Measurements from ENCODE around the gene SF3A1. TPM values are rescaled to one million over a fixed set of nuclear protein-coding genes. Genes with fewer than 3 reads are reported as not detected.

Gene SF3A1
- total RNA-seq, 1 donor from 2014 or later: 115 TPM

DNA sequence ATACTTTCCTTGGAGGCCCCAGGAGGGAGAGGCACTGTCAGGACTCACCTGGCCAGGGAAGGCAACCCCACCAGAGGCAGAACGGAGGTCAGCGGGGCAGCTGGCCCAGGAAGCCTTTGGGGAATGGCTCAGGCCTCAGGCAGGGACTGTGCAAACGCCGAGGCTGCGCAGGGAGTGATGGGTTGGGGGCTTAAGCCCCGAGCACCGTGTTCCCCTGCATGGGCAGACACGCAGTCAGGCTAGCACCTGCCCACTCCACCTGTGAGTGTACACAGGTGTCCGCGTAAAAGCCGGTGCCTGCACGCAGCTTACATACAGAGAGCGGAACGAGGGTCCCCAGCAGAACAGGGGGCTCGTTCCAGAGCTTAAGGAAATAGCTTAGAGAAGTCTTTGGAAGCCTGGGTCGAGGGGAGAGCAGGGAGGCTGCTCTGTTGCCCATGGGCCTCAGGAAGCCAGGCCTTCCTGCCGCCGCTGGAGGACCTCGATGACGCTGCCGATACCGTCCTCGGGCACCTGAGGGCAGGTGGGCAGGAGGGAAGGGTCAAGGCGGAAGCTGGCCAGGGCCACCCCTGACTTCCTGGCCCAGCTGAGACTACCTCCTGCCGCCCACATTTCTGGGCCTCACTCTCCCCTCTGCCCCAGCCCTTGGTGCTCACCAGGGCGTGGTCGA, 71.4 kb downstream of the SF3A1 start:
- no peak for DNase-seq (ENCODE audit: low spot score)
- H3K36me3 Mint-ChIP-seq (ENCODE audit: low read depth): peaks cover 10% of the 10 kb centered on the region
- no peaks in the 10 kb centered on the region for H3K27me3 Mint-ChIP-seq (ENCODE audit: low read depth)
- TF ChIP-seq, protein P1, sequence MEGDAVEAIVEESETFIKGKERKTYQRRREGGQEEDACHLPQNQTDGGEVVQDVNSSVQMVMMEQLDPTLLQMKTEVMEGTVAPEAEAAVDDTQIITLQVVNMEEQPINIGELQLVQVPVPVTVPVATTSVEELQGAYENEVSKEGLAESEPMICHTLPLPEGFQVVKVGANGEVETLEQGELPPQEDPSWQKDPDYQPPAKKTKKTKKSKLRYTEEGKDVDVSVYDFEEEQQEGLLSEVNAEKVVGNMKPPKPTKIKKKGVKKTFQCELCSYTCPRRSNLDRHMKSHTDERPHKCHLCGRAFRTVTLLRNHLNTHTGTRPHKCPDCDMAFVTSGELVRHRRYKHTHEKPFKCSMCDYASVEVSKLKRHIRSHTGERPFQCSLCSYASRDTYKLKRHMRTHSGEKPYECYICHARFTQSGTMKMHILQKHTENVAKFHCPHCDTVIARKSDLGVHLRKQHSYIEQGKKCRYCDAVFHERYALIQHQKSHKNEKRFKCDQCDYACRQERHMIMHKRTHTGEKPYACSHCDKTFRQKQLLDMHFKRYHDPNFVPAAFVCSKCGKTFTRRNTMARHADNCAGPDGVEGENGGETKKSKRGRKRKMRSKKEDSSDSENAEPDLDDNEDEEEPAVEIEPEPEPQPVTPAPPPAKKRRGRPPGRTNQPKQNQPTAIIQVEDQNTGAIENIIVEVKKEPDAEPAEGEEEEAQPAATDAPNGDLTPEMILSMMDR (IDR thresholded peaks at IDR 0.05): no peak
- H3K4me3 Mint-ChIP-seq (ENCODE audit: unreplicated experiment): no peak overlapping the region
- H3K4me1 Mint-ChIP-seq (ENCODE audit: low read depth): peaks cover 18% of the 10 kb centered on the region
- H3K27ac Mint-ChIP-seq (ENCODE audit: unreplicated experiment): no peak overlapping the region
- no peaks in the 10 kb centered on the region for H3K9me3 Mint-ChIP-seq (ENCODE audit: low read depth)

DNA sequence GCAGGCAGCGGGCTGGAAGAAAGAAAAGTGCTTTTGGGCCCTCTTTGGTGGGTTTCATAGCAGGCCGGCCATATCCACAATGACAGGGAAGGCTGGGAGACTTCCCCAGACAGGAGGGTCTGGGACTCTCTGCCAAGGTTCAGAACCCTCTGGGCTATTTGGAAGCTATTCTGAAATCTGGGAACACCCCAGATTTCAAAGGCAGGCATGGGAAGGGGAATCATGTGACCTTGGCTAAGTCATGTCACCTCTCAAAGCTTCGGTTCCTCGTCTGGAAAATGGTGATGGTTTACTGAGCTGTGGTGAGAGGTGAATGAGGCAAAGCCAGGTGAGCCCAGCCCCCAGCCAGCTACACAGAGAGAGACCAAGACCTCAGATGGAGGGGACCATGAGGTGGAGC, 72.0 kb downstream of the SF3A1 start:
- TF ChIP-seq, protein P1 (IDR thresholded peaks at IDR 0.05): no peak
- Mint-ChIP-seq H3K4me3 (ENCODE audit: unreplicated experiment) (no peak overlapping the region), H3K9me3 (ENCODE audit: low read depth) (no peaks in the 10 kb centered on the region), H3K27ac (ENCODE audit: unreplicated experiment) (no peak overlapping the region), H3K27me3 (ENCODE audit: low read depth) (no peaks in the 10 kb centered on the region), H3K4me1 (ENCODE audit: low read depth) (peaks cover 12% of the 10 kb centered on the region), H3K36me3 (ENCODE audit: low read depth) (peaks cover 10% of the 10 kb centered on the region)
- no peak for DNase-seq (ENCODE audit: low spot score)

DNA sequence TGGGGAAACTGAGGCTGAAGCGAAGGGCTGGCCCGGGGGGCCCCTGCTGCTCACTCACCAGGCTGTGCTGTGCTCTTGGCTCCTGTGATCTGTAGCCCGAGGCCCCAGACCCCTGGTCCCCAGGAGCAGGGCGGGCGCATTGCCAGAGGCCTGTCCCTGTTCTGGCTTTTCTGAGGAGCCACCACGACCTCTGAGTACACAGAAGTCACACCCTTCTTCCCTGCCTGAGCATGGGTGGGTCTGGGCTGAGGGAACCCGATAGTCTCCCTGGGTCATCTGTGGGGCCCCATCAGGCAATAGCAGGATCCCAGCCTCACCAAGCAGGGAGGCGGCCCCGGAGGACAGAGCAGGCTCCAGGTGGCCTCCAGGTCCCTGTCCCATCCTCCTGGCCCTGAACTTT, 72.5 kb downstream of the SF3A1 start:
- DNase-seq (ENCODE audit: low spot score): no peak
- peaks cover 11% of the 10 kb centered on the region for H3K4me1 Mint-ChIP-seq (ENCODE audit: low read depth)
- no peaks in the 10 kb centered on the region for H3K27me3 Mint-ChIP-seq (ENCODE audit: low read depth)
- peaks cover 10% of the 10 kb centered on the region for H3K36me3 Mint-ChIP-seq (ENCODE audit: low read depth)
- no peak overlapping the region for H3K4me3 Mint-ChIP-seq (ENCODE audit: unreplicated experiment)
- TF ChIP-seq, protein P1 (IDR thresholded peaks at IDR 0.05): no peak
- no peaks in the 10 kb centered on the region for H3K9me3 Mint-ChIP-seq (ENCODE audit: low read depth)
- H3K27ac Mint-ChIP-seq (ENCODE audit: unreplicated experiment): no peak overlapping the region

DNA sequence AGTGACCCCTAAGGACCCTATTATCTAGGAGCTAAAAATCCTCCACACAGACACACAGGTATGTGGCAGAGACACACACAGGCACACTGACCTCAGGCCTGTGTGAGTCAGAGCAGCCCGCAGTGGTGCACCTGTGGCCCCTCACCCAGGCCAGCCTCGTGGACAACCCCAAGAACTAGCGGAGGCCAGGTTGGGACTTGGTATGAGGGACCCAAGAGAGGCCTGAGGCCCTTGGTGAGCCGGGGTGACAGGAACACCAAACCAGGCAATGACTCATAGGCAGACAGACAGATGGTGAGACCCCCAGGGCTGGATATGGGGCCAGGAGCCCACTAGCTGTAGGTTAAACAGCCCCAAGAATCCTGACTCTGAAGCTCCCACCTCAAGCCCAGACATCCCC, 73.4 kb downstream of the SF3A1 start:
- Mint-ChIP-seq H3K4me1 (ENCODE audit: low read depth) (peaks cover 11% of the 10 kb centered on the region), H3K9me3 (ENCODE audit: low read depth) (no peaks in the 10 kb centered on the region), H3K27ac (ENCODE audit: unreplicated experiment) (no peak overlapping the region), H3K27me3 (ENCODE audit: low read depth) (no peaks in the 10 kb centered on the region), H3K36me3 (ENCODE audit: low read depth) (peaks cover 10% of the 10 kb centered on the region), H3K4me3 (ENCODE audit: unreplicated experiment) (no peak overlapping the region)
- no peak for DNase-seq (ENCODE audit: low spot score)
- TF ChIP-seq, protein P1 (IDR thresholded peaks at IDR 0.05): no peak

DNA sequence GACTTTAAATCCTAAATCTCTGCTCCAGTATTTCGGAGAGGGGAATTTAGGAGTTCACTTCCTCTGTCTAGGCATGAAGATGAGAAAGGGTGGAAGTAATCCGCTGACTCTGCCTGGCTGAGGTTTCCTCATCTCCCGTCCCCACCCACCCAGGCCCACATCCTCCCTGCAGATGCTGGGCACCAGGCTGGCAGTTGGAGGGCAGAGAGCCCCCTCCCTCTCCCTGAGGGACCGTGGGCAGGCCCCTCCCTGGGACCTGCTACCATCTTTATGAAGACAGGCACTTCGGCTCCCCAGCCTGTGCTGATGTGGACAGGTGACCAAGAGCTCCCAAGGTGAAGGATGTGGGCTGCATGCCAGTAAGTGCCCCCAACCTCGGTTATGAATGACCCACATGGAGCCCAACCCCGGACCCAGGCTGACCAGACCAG, 74.1 kb downstream of the SF3A1 start:
- H3K4me3 Mint-ChIP-seq (ENCODE audit: unreplicated experiment): no peak overlapping the region
- no peak for DNase-seq (ENCODE audit: low spot score)
- no peak overlapping the region for H3K27ac Mint-ChIP-seq (ENCODE audit: unreplicated experiment)
- H3K36me3 Mint-ChIP-seq (ENCODE audit: low read depth): peaks cover 10% of the 10 kb centered on the region
- H3K27me3 Mint-ChIP-seq (ENCODE audit: low read depth): no peaks in the 10 kb centered on the region
- TF ChIP-seq, protein P1 (IDR thresholded peaks at IDR 0.05): no peak
- peaks cover 11% of the 10 kb centered on the region for H3K4me1 Mint-ChIP-seq (ENCODE audit: low read depth)
- H3K9me3 Mint-ChIP-seq (ENCODE audit: low read depth): no peaks in the 10 kb centered on the region

Other genes with a start within 250 kb of the SF3A1 start
- gene LIF, start 110.1 kb downstream of the SF3A1 start, total RNA-seq: 18.9 to 21.5 TPM (median 21.3 TPM) in 3 replicates
- not detected in 3 replicates for gene OSM, start 90.0 kb downstream of the SF3A1 start, total RNA-seq
- 12.1 to 18.9 TPM (median 17.0 TPM) in 3 replicates for gene CASTOR1, start 67.4 kb downstream of the SF3A1 start, total RNA-seq
- 24.3 to 28.0 TPM (median 26.9 TPM) in 3 replicates for gene TBC1D10A, start 30.0 kb downstream of the SF3A1 start, total RNA-seq
- 2.1 to 3.1 TPM (median 2.3 TPM) in 3 replicates for gene CCDC157, start 113 bp upstream of the SF3A1 start, total RNA-seq
- 35.2 to 36.2 TPM (median 36.0 TPM) in 3 replicates for gene RNF215, start 30.5 kb upstream of the SF3A1 start, total RNA-seq
- gene SEC14L2, start 40.1 kb upstream of the SF3A1 start, total RNA-seq: 15.5 to 39.5 TPM (median 15.6 TPM) in 3 replicates
- gene MTFP1, start 68.9 kb upstream of the SF3A1 start, total RNA-seq: 9.3 to 12.7 TPM (median 12.1 TPM) in 3 replicates
- not detected in 3 replicates for gene SEC14L3, start 115.1 kb upstream of the SF3A1 start, total RNA-seq
- gene SEC14L4, start 148.8 kb upstream of the SF3A1 start, total RNA-seq: not detected in 3 replicates
- gene SEC14L6, start 189.8 kb upstream of the SF3A1 start, total RNA-seq: 0.77 to 2.0 TPM (median 1.2 TPM) in 3 replicates
- 0.82 to 3.9 TPM (median 2.8 TPM) in 3 replicates for gene GAL3ST1, start 217.8 kb upstream of the SF3A1 start, total RNA-seq
- gene PES1, start 235.0 kb upstream of the SF3A1 start, total RNA-seq: 53.6 to 61.7 TPM (median 56.4 TPM) in 3 replicates